Measurements from ENCODE around the gene PRMT9. TPM values are rescaled to one million over a fixed set of nuclear protein-coding genes. Genes with fewer than 3 reads are reported as not detected.

The PRMT9 gene
- total and polyA plus RNA-seq, 8 donors: 2.4 to 23.9 (median 7.0) TPM

GRCh38 chr4:147643616-147644015 is 40.3 kb downstream of the PRMT9 start:
- H3K36me3 ChIP-seq: peaks cover 0 to 39% (median 35%) of the 10 kb centered on the region in 4 donors
- TF ChIP-seq, protein P1, sequence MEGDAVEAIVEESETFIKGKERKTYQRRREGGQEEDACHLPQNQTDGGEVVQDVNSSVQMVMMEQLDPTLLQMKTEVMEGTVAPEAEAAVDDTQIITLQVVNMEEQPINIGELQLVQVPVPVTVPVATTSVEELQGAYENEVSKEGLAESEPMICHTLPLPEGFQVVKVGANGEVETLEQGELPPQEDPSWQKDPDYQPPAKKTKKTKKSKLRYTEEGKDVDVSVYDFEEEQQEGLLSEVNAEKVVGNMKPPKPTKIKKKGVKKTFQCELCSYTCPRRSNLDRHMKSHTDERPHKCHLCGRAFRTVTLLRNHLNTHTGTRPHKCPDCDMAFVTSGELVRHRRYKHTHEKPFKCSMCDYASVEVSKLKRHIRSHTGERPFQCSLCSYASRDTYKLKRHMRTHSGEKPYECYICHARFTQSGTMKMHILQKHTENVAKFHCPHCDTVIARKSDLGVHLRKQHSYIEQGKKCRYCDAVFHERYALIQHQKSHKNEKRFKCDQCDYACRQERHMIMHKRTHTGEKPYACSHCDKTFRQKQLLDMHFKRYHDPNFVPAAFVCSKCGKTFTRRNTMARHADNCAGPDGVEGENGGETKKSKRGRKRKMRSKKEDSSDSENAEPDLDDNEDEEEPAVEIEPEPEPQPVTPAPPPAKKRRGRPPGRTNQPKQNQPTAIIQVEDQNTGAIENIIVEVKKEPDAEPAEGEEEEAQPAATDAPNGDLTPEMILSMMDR (IDR thresholded peaks at IDR 0.05): no peak
- TF ChIP-seq POLR2AphosphoS5 (IDR thresholded peaks at IDR 0.05) (no peak), EP300 (IDR thresholded peaks at IDR 0.05) (no peak), POLR2A (IDR thresholded peaks at IDR 0.05) (no peak)
- intact Hi-C loops (cut with DNase I; ENCODE audit: low total_unique reads): no loop called here
- no peak for DNase-seq
- H3K4me3 ChIP-seq: no peak overlapping the region
- H3K27ac ChIP-seq: no peak overlapping the region
- H3K9me3 ChIP-seq: no peaks in the 10 kb centered on the region
- H3K4me1 ChIP-seq: peaks cover 0 to 11% (median 2%) of the 10 kb centered on the region in 4 donors
- 90 to 100% (median 98%) methylated on average over 1 of the region's 1 CpG for WGBS, 5 donors
- H3K27me3 ChIP-seq: no peaks in the 10 kb centered on the region

DNA sequence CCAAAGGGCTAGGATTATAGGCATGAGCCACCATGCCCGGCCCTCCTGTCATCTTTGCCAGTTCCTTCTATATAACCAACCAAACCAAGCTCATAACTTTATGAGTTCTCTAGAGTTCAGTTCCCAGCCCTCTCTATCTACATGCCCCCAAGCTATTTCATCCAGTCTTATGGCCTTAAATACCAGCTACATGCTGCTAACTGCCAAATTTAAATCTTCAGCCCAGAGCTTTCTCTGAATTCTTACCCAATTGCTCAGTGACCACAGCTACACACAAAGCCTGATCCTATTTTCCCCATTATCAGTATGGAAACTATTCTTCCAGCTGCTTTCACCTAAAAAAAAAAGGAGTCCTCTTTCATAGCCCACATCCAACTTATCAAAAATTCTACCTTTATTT is 43.6 kb downstream of the PRMT9 start:
- Histone ChIP-seq H3K27me3 (no peaks in the 10 kb centered on the region), H3K4me3 (no peak overlapping the region), H3K27ac (no peak overlapping the region), H3K9me3 (no peaks in the 10 kb centered on the region), H3K36me3 (peaks cover 5 to 66% (median 56%) of the 10 kb centered on the region in 4 donors), H3K4me1 (no peaks in the 10 kb centered on the region)
- intact Hi-C loops (cut with DNase I; ENCODE audit: low total_unique reads): no loop called here
- TF ChIP-seq, protein P1 (IDR thresholded peaks at IDR 0.05): no peak
- TF ChIP-seq POLR2AphosphoS5 (IDR thresholded peaks at IDR 0.05): no peak
- TF ChIP-seq POLR2A (IDR thresholded peaks at IDR 0.05): no peak
- TF ChIP-seq EP300 (IDR thresholded peaks at IDR 0.05): no peak
- 96 to 100% (median 100%) methylated on average over 1 of the region's 1 CpG for WGBS, 5 donors
- no peak for DNase-seq

DNA sequence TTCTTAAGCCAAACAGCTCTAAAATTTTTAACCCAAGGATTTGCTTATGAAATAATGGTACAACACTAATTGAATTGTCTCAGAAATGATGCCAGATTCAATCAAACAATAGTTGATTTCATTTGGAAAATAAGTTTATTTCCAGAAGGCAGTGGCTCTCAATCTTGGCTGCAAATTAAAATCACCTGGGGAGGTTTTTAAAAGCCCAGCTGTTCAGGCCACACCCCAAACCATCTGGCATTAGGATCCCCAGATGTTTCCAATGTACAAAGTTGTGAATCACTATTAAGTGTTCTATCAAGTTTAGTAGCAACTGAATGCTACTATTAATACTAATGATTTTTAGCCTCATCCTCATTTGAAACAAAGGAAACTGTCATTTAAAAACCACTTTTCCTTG is 44.6 kb downstream of the PRMT9 start:
- H3K4me1 ChIP-seq: no peaks in the 10 kb centered on the region
- TF ChIP-seq EP300 (IDR thresholded peaks at IDR 0.05) (no peak), POLR2A (IDR thresholded peaks at IDR 0.05) (no peak), POLR2AphosphoS5 (IDR thresholded peaks at IDR 0.05) (no peak)
- TF ChIP-seq, protein P1 (IDR thresholded peaks at IDR 0.05): no peak
- intact Hi-C loops (cut with DNase I; ENCODE audit: low total_unique reads): no loop called here
- H3K27ac ChIP-seq: no peak overlapping the region
- H3K27me3 ChIP-seq: no peaks in the 10 kb centered on the region
- peaks cover 14 to 75% (median 65%) of the 10 kb centered on the region in 4 donors for H3K36me3 ChIP-seq
- no peak for DNase-seq
- no peak overlapping the region for H3K4me3 ChIP-seq
- H3K9me3 ChIP-seq: no peaks in the 10 kb centered on the region

GRCh38 chr4:147638942-147639341 is 45.0 kb downstream of the PRMT9 start:
- 66 to 79% (median 72%) methylated on average over 2 of the region's 2 CpGs for WGBS, 5 donors
- TF ChIP-seq POLR2A (IDR thresholded peaks at IDR 0.05) (no peak), POLR2AphosphoS5 (IDR thresholded peaks at IDR 0.05) (no peak), EP300 (IDR thresholded peaks at IDR 0.05) (no peak)
- TF ChIP-seq, protein P1 (IDR thresholded peaks at IDR 0.05): no peak
- Histone ChIP-seq H3K27ac (no peak overlapping the region), H3K36me3 (peaks cover 17 to 80% (median 70%) of the 10 kb centered on the region in 4 donors), H3K27me3 (no peaks in the 10 kb centered on the region), H3K4me3 (no peak overlapping the region), H3K9me3 (no peaks in the 10 kb centered on the region), H3K4me1 (no peaks in the 10 kb centered on the region)
- intact Hi-C loops (cut with DNase I; ENCODE audit: low total_unique reads): no loop called here
- no peak for DNase-seq
